ENCODE results near the gene FER.

The FER gene

DNA sequence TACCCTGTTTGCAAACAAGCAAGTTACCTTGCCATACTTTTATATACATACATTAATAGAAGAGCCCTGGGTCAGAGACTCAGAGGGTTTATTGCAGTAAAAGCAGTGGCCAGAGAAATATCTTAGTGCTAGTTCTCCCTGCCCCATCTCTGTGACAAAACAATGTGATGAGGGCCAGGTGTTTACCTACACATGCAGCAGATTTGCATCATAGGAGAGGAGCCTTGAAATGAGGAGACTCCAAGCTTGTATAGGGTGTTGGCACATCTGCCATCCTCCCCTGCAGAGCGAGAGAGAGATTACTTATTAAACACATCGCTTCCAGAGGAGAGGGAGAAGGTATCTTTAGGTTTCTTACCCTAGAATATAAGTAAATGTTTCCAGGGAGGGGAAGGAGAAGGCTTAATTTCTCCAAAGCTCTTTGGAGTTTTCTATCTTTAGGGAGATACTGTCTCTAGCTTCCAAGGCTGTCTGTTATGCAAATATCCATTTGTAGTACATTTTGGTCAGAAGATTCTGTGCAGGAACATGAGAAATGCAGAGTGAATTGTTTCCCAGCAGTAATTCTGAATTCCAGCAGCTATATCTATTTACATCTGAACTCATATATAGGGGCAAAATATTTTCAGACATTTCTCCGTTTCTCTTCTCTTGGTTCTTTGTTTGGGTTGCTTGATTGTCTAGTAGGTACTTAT lies 15.7 kb downstream of the FER start:
- CTCF ChIA-PET = interaction anchor here (0.7 kb wide), 1 partner anchor 161 kb away, joined by 3 read pairs; no protein-coding TSS in a partner anchor
- Histone ChIP-seq H3K27ac (ENCODE audit: extremely low read depth, low read depth, low read length) (no peak overlapping the region), H3K4me1 (ENCODE audit: control insufficient read depth, insufficient read depth, low read length) (no peaks in the 10 kb centered on the region), H3K4me3 (ENCODE audit: low read depth, low read length) (no peak overlapping the region), H3K36me3 (ENCODE audit: control insufficient read depth in 2 of 2, insufficient read depth in 1 of 2, low read length in 2 of 2) (no peaks in the 10 kb centered on the region), H3K9me3 (ENCODE audit: control insufficient read depth, insufficient read depth, low read depth, low read length) (no peaks in the 10 kb centered on the region)
- POLR2A ChIA-PET = interaction anchor here (1.7 kb wide), 1 partner anchor 35 kb away, joined by 7 read pairs; no protein-coding TSS in a partner anchor
- TF ChIP-seq WT1 (tag by site-specific recombination; IDR thresholded peaks at IDR 0.05) (no peak), ZNF548 (tag by site-specific recombination; IDR thresholded peaks at IDR 0.05) (no peak), TCF7L2 (IDR thresholded peaks at IDR 0.05; ENCODE audit: borderline replicate concordance, low read depth, low read length) (no peak), ZNF214 (tag by site-specific recombination; IDR thresholded peaks at IDR 0.05; ENCODE audit: borderline replicate concordance) (no peak), ZNF184 (tag by site-specific recombination; IDR thresholded peaks at IDR 0.05) (no peak)
- TF ChIP-seq, protein P1, sequence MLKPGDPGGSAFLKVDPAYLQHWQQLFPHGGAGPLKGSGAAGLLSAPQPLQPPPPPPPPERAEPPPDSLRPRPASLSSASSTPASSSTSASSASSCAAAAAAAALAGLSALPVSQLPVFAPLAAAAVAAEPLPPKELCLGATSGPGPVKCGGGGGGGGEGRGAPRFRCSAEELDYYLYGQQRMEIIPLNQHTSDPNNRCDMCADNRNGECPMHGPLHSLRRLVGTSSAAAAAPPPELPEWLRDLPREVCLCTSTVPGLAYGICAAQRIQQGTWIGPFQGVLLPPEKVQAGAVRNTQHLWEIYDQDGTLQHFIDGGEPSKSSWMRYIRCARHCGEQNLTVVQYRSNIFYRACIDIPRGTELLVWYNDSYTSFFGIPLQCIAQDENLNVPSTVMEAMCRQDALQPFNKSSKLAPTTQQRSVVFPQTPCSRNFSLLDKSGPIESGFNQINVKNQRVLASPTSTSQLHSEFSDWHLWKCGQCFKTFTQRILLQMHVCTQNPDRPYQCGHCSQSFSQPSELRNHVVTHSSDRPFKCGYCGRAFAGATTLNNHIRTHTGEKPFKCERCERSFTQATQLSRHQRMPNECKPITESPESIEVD (tag by site-specific recombination; IDR thresholded peaks at IDR 0.05) = no peak

DNA sequence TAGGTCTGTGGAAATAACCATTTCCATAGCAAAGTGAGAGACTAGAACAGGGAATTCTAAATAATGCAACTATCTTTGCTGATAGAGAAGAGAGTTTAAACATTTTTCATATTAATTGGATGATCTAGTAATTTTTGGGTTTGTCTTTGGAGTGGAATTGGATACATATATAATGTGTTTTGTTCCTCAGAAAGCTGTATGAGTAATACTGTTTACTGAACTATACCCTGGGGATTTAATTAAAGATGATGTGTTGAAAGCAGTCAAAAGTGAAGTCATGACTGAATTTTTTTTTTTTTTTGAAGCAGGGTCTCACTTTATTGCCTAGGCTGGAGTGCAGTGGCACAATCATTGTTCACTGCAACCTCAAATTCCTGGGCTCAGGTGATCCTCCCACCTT lies 17.9 kb downstream of the FER start:
- ChIA-PET POLR2A (interaction anchor here (0.9 kb wide), 1 partner anchor 18 kb away, joined by 3 read pairs; no protein-coding TSS in a partner anchor), CTCF (interaction anchor here (0.5 kb wide), 1 partner anchor 68 kb away, joined by 4 read pairs; no protein-coding TSS in a partner anchor)
- H3K4me1 ChIP-seq (ENCODE audit: control insufficient read depth, insufficient read depth, low read length) = no peaks in the 10 kb centered on the region
- no peaks in the 10 kb centered on the region for H3K36me3 ChIP-seq (ENCODE audit: control insufficient read depth in 2 of 2, insufficient read depth in 1 of 2, low read length in 2 of 2)
- H3K9me3 ChIP-seq (ENCODE audit: control insufficient read depth, insufficient read depth, low read depth, low read length) = no peaks in the 10 kb centered on the region
- H3K27ac ChIP-seq (ENCODE audit: extremely low read depth, low read depth, low read length) = no peak overlapping the region
- no peak overlapping the region for H3K4me3 ChIP-seq (ENCODE audit: low read depth, low read length)
- TF ChIP-seq ZNF394 (tag by site-specific recombination; IDR thresholded peaks at IDR 0.05; ENCODE audit: borderline replicate concordance) = peak; percentile 54; the same call in 1 of the 2 replicates
- TF ChIP-seq ZNF555 (tag by site-specific recombination; conservative IDR thresholded peaks at IDR 0.05) = no peak
- TF ChIP-seq BCL11B (tag by site-specific recombination; IDR thresholded peaks at IDR 0.05; ENCODE audit: low read depth) = peak; percentile 68
- TF ChIP-seq, protein P2, sequence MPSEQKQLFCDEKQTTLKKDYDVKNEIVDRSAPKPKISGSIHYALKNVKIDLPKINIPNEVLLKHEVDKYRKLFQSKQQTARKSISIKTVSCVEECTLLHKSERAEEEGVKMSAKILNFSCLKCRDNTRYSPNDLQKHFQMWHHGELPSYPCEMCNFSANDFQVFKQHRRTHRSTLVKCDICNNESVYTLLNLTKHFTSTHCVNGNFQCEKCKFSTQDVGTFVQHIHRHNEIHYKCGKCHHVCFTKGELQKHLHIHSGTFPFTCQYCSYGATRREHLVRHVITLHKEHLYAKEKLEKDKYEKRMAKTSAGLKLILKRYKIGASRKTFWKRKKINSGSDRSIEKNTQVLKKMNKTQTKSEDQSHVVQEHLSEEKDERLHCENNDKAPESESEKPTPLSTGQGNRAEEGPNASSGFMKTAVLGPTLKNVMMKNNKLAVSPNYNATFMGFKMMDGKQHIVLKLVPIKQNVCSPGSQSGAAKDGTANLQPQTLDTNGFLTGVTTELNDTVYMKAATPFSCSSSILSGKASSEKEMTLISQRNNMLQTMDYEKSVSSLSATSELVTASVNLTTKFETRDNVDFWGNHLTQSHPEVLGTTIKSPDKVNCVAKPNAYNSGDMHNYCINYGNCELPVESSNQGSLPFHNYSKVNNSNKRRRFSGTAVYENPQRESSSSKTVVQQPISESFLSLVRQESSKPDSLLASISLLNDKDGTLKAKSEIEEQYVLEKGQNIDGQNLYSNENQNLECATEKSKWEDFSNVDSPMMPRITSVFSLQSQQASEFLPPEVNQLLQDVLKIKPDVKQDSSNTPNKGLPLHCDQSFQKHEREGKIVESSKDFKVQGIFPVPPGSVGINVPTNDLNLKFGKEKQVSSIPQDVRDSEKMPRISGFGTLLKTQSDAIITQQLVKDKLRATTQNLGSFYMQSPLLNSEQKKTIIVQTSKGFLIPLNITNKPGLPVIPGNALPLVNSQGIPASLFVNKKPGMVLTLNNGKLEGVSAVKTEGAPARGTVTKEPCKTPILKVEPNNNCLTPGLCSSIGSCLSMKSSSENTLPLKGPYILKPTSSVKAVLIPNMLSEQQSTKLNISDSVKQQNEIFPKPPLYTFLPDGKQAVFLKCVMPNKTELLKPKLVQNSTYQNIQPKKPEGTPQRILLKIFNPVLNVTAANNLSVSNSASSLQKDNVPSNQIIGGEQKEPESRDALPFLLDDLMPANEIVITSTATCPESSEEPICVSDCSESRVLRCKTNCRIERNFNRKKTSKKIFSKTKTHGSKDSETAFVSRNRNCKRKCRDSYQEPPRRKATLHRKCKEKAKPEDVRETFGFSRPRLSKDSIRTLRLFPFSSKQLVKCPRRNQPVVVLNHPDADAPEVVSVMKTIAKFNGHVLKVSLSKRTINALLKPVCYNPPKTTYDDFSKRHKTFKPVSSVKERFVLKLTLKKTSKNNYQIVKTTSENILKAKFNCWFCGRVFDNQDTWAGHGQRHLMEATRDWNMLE (tag by site-specific recombination; conservative IDR thresholded peaks at IDR 0.05; ENCODE audit: low read depth) = 0 out of 2 replicates have a peak, but pooled peaks have one; percentile 32
- TF ChIP-seq ZSCAN23 (tag by site-specific recombination; IDR thresholded peaks at IDR 0.05) = peak; percentile 58; the same call in 1 of the 2 replicates
- peak; percentile 38 for TF ChIP-seq OSR2 (tag by site-specific recombination; IDR thresholded peaks at IDR 0.05)
- TF ChIP-seq ZNF558 (tag by site-specific recombination; IDR thresholded peaks at IDR 0.05) = peak; percentile 71; the same call in 1 of the 2 replicates
- no peak for TF ChIP-seq ZSCAN30 (tag by site-specific recombination; IDR thresholded peaks at IDR 0.05)
- peak; percentile 92 for TF ChIP-seq ZEB2 (tag by site-specific recombination; IDR thresholded peaks at IDR 0.05)
- TF ChIP-seq SP7 (tag by site-specific recombination; IDR thresholded peaks at IDR 0.05) = peak; percentile 87
- TF ChIP-seq ZNF184 (tag by site-specific recombination; IDR thresholded peaks at IDR 0.05) = peak; percentile 87
- TF ChIP-seq, protein P3, sequence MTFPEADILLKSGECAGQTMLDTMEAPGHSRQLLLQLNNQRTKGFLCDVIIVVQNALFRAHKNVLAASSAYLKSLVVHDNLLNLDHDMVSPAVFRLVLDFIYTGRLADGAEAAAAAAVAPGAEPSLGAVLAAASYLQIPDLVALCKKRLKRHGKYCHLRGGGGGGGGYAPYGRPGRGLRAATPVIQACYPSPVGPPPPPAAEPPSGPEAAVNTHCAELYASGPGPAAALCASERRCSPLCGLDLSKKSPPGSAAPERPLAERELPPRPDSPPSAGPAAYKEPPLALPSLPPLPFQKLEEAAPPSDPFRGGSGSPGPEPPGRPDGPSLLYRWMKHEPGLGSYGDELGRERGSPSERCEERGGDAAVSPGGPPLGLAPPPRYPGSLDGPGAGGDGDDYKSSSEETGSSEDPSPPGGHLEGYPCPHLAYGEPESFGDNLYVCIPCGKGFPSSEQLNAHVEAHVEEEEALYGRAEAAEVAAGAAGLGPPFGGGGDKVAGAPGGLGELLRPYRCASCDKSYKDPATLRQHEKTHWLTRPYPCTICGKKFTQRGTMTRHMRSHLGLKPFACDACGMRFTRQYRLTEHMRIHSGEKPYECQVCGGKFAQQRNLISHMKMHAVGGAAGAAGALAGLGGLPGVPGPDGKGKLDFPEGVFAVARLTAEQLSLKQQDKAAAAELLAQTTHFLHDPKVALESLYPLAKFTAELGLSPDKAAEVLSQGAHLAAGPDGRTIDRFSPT (tag by site-specific recombination; IDR thresholded peaks at IDR 0.05) = peak; percentile 63; the same call in 1 of the 2 replicates
- peak; percentile 60; the same call in 1 of the 2 replicates for TF ChIP-seq ZNF501 (tag by site-specific recombination; IDR thresholded peaks at IDR 0.05)
- TF ChIP-seq, protein P4, sequence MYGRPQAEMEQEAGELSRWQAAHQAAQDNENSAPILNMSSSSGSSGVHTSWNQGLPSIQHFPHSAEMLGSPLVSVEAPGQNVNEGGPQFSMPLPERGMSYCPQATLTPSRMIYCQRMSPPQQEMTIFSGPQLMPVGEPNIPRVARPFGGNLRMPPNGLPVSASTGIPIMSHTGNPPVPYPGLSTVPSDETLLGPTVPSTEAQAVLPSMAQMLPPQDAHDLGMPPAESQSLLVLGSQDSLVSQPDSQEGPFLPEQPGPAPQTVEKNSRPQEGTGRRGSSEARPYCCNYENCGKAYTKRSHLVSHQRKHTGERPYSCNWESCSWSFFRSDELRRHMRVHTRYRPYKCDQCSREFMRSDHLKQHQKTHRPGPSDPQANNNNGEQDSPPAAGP (tag by site-specific recombination; IDR thresholded peaks at IDR 0.05) = 0 out of 2 replicates have a peak, but pooled peaks have one; percentile 38
- TF ChIP-seq ZNF664 (tag by site-specific recombination; IDR thresholded peaks at IDR 0.05) = 0 out of 2 replicates have a peak, but pooled peaks have one; percentile 45
- no peak for TF ChIP-seq ZNF214 (tag by site-specific recombination; IDR thresholded peaks at IDR 0.05; ENCODE audit: borderline replicate concordance)
- peak; percentile 71; the same call in 1 of the 2 replicates for TF ChIP-seq ZBTB1 (tag by site-specific recombination; IDR thresholded peaks at IDR 0.05)
- TF ChIP-seq ZNF140 (tag by site-specific recombination; IDR thresholded peaks at IDR 0.05) = peak; percentile 60; the same call in 1 of the 2 replicates
- TF ChIP-seq WT1 (tag by site-specific recombination; IDR thresholded peaks at IDR 0.05) = peak; percentile 39; the same call in 1 of the 2 replicates
- TF ChIP-seq ZNF324 (tag by site-specific recombination; IDR thresholded peaks at IDR 0.05) = peak; percentile 88
